22Rv1 (cell line): Measurements from ENCODE around the gene MORN1.
"Not testable (repeated sequence)": the region's sequence is repeated elsewhere in the genome, so short reads cannot be mapped to it uniquely, and the experiment has no call there.

ENCODE experiments used
- H3K27ac ChIP-seq: fragments of 450-650 bp; 2 replicates; pipeline ENCODE4 v1.5.1; 2017
- ZFX ChIP-seq: fragments of 450-650 bp; IDR thresholded peaks from 2 replicates; pipeline ENCODE4 v1.6.1; 2017; ENCODE audit warnings: antibody characterized with exemption, borderline replicate concordance
- TF ChIP-seq, protein P1 (sequence below): fragments of 450-650 bp; IDR thresholded peaks from 2 replicates; pipeline ENCODE4 v1.5.1; 2017; ENCODE audit warnings: mild to moderate bottlenecking

The MORN1 gene

DNA sequence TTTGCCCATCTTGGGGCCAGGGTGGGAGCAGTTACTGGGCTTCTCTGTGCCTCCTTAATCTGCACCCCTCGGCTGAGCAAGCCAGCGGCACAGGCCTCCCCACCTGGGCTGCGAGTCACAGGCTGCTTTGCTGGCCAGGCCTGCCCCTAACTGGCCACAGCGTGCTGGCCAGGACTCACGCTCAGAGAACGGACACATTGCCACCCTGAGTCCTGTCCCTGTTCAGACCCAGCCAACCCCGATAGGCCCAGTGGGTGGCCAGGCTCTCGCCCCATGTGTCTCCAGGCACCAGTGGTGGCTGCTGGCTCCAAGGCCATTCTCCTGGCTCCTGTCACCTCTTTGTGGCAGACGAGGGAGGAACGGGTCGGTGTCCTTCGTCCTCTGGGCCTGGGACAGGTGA is 61.3 kb downstream of the MORN1 start:
- H3K27ac ChIP-seq = no peak overlapping the region
- TF ChIP-seq, protein P1, sequence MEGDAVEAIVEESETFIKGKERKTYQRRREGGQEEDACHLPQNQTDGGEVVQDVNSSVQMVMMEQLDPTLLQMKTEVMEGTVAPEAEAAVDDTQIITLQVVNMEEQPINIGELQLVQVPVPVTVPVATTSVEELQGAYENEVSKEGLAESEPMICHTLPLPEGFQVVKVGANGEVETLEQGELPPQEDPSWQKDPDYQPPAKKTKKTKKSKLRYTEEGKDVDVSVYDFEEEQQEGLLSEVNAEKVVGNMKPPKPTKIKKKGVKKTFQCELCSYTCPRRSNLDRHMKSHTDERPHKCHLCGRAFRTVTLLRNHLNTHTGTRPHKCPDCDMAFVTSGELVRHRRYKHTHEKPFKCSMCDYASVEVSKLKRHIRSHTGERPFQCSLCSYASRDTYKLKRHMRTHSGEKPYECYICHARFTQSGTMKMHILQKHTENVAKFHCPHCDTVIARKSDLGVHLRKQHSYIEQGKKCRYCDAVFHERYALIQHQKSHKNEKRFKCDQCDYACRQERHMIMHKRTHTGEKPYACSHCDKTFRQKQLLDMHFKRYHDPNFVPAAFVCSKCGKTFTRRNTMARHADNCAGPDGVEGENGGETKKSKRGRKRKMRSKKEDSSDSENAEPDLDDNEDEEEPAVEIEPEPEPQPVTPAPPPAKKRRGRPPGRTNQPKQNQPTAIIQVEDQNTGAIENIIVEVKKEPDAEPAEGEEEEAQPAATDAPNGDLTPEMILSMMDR = no peak
- no peak for TF ChIP-seq ZFX

DNA sequence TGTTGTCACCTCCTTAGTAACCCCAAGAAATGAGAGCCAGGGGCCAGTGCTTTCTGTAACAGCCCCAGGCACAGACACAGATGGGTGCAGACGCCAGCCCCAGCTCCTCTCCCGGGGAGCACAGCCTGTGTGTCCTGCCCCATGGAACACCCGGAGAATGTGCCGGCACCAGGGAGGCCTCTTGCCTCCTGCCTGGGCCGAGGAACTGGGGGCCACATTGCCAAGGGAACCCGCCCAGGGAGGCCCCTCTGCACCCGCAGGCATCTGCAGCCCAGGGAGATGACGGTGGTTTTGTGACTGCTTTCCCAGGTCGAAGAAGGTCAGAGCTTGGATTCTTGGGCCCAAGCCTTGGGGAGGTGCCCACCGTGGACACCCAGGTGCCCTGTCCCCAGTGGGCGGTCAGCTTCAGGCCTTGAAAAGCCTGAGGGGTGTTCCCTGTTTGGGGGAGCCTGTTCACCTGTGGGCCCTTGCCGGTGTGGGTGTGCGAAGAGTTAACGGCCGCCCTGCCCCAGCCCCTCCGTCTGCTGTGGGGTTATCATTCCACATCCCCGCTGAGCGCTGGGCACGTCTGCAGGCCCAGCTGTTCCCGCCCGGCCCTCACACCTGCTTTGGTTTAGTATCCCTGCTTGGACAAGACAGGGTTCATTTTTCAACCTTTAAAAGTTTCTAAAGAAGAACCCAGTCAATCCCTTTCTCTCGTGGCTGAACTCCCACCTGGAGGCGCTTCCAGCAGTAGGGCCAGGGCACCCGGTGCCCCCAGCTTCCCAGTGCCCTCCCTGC is 62.5 kb downstream of the MORN1 start:
- TF ChIP-seq ZFX = no peak
- TF ChIP-seq, protein P1 = no peak

DNA sequence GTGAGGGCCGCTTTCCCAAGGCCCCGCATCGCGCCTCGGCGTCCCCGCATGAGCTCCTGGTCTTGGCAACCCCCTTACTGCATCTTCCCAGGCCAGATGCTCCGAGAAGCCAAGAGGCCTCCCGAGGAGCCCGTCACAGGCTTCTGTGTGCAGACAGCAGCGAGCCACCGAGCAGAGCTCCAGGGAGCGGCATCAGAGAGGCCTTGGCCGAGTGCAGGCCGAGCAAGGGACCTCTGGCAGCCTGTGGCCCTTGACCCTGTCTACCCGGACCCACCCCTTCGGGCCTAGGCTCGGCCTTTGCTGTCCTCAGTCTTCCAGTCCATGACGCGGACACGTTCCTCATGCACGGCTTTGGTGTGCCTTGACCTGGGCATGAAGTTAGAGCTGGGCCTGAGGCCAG is 63.5 kb downstream of the MORN1 start:
- TF ChIP-seq ZFX = no peak
- TF ChIP-seq, protein P1 = no peak
- H3K27ac ChIP-seq = no peak overlapping the region

More for the DNA sequence above, 62.5 kb downstream of the MORN1 start:
- no peak overlapping the region for H3K27ac ChIP-seq

DNA sequence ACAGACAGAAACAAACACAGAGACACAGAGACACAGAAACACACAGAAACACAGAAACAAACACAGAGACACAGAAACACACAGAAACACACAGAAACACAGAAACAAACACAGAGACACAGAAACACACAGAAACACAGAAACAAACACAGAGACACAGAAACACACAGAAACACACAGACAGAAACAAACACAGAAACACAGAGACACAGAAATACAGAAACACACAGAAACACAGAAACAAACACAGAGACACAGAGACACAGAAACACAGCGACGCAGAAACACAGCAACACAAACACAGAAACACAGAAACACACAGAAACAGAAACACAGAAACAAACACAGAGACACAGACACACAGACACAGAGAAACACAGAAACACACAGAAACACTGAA is 64.2 kb downstream of the MORN1 start:
- not testable (repeated sequence) for H3K27ac ChIP-seq

DNA sequence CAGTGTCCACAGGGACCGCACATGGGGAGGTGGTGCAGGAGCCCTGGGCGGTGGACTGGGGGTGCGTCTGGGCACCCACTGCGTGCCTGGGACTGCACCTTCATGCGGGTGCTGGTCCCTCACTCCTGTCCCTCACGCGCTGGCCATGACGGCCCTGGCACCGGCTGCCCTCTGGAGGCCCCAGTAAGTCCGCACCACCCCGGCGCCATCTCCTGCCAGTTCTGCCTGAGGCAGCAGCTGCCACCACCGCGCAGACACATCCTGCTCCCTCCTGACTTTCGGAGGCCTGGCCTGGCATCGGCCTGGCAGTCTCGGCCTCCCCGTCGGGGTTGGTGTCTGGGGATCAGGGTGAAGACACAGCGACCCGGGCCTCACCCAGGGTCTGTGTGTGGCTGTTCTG is 64.8 kb downstream of the MORN1 start:
- H3K27ac ChIP-seq = no peak overlapping the region
- TF ChIP-seq ZFX = no peak
- TF ChIP-seq, protein P1 = no peak

DNA sequence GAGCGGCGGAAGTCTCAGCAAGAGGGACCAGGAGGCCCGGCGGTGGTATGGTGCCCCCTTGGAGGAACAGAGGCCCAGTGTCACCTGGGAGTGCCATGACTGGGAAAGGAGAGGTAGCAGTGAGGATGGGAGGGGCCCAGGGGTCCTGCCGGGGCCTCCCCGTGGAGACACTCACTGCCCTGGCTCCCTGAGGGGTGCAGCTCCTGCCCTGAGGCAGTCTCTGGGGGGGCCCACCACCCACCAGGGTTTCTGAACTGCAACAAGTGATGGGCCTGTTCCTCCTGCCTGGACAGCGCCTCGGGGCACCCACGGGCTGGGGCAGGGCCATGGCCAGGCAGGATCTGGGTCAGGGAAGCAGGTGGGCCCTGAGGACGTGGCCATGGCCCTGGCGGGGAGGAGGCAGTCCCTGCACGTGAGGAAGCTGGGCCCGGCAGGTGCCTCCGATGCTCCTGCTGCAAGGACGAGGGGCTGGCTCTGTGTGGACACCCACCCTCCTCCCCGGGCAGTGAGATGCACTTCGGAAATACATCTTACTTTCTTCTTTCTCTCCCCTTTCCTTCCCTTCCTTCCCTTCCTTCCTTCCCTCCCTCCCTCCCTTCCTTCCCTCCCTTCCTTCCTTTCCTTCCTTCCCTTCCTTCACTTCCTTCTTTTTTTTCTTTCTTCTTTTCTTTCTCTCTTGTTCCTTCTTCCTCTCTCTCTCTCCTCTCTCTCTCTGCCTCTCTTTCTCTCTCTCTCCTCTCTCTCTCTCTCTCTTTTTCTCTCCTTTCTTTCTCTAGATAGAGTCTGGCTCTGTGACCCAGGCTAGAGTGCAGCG is 66.6 kb downstream of the MORN1 start:
- no peak overlapping the region for H3K27ac ChIP-seq
- TF ChIP-seq, protein P1 = no peak
- no peak for TF ChIP-seq ZFX

DNA sequence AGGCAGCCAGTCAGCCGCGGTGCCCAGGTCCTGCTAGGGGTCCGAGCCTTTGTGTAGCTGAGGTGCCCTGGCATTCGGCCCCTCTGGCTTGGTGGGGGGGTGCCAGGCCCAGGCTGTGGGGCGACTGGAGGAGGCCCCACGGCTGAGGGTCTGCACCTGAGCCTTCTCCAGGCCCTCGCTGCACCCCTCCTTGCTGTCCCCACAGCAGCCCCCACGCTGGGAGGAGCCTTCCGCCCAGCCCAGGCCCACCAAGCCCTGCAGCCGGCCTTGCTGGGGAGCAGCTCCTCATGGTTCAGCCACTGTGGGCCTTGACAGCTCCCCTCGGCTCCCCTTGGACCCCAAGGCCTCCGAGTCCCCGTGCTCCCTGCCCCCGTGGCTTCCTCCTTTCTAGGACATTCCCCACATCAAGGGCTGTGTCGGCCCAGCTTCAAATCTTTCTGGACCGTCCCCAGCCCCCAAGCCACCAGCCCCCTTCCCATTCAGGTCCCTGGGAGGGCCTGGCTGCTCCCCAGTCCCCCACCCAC is 67.8 kb downstream of the MORN1 start:
- TF ChIP-seq, protein P1 = no peak
- no peak for TF ChIP-seq ZFX

More for the DNA sequence above, 67.8 kb downstream of the MORN1 start:
- H3K27ac ChIP-seq = no peak overlapping the region
